OCI-M2 (cell line): ENCODE results near the gene MRPL9.

Experiments
- DNase-seq: peaks from one replicate; lab custom pipeline; 2025; ENCODE audit not compliant: unreplicated experiment; lab: John Stamatoyannopoulos, UW

The MRPL9 gene

GRCh38 chr1:151762941-151763921 lies at the start of gene MRPL9:
Gene MRPL9 (minus strand): TSS chr1:151763496. CDS start chr1:151763479, 17 bp downstream.
- DNase-seq = peak; percentile 18

GRCh38 chr1:151811181-151811580 lies 47.9 kb upstream of the MRPL9 start:
- no peak for DNase-seq

- no peak for DNase-seq
Measured at GRCh38 chr1:151809985-151810556, 46.8 kb upstream of the MRPL9 start.

- no peak for DNase-seq
Measured at GRCh38 chr1:151809290-151809984, 46.1 kb upstream of the MRPL9 start.

DNA sequence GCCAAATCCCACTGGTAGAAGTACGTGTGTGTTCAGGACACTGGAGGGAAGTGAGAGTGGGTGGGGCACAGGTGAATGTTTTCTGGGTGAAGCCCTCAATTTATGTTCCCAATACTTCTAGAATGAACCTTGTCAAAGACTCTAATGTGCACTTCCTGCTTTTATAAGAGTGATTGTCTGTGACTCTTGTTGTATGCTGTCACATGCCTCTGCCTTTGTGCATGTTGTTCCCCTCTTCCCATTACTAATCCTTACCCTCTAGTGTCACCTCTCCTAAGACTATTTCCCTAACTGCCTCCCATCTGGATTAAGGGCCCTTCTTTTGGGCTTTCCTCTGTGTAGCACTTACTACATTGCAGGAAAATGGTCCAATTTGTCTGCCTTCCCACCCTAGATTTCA lies 44.5 kb upstream of the MRPL9 start:
- DNase-seq = no peak

DNA sequence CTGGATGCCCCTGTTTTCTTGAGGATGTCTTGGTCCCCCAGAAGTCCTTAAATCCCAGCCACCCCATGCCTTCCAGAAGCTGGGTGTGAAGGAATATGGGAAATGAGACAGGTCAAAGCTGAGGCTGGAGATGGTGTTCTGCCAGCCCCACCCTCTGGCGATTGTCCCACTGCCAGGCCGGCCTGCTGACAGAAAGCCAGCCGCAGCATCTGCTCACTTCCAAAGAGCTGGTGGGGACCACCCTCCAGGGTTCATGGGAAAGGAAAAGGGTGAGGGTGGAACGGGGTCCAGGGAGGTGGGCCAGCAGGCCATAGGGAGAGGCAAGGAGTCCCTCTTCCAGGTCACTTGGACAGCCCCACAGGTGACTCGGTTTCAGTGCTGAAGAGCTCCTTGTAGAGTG lies 43.8 kb upstream of the MRPL9 start:
- no peak for DNase-seq

GRCh38 chr1:151806170-151806569 lies 42.9 kb upstream of the MRPL9 start:
- no peak for DNase-seq

DNA sequence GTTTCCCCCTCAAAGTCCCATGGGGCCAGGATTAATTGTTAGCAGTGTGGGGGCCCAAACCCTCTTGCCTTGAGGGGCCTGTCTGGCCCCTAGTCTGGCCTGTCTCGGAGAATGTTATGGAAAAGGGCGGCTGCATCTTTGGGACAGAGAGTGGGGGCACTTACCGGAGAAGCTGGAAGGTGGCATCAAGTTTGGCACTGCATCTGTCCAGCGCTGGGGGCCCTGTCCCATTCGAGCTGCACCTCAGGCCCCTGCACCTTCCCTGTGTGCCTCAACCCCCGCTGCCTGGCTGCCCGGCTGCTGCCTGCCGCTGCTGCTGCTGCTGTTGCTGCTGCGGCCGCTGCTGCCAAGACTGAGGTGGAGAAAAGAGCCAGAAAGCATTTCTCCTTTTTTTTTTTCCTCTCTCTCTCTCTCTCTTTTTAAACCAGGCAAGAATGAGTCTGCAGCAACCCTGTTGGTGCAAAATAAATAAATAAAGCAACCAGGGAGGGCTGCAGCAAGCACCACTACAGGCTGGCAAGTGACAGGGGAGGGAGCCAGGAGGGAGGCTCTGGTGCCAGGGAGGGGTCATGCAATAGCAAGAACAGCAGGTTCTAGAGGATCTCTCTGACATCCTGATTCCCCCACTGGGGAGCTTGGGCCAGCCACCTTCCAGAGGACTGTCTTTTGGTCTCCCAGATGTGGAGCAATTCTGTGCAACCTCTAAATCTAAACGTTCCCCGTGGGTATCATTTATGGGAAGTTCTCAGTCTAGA lies 41.9 kb upstream of the MRPL9 start, which contains the start of gene LINGO4:
TSS of gene LINGO4 (minus strand) at position 354 of the 755 bp plus-strand sequence. CDS start 2,715 bp downstream, outside the sequence.
- no peak for DNase-seq

DNA sequence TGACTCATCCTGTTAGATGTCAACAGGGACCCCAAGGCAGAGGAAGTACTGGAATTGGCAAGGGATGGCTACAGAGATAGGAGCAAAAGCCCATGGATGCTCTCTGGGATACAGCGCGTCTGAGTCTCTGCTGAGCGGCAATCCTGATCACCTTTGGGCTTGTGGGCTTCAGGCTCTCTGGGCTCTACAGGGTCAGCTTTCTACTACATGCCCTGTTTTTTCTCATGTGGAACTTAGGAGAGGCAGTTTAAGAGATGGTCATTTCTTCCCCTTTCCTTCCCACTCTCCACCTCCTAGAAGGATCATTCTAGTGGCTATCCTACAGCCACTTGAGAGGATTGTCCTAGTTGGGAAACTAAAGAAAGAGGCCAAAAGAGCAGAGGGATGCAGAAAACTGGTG lies 40.6 kb upstream of the MRPL9 start:
- DNase-seq = no peak

GRCh38 chr1:151803164-151803563 lies 39.9 kb upstream of the MRPL9 start:
- no peak for DNase-seq

DNA sequence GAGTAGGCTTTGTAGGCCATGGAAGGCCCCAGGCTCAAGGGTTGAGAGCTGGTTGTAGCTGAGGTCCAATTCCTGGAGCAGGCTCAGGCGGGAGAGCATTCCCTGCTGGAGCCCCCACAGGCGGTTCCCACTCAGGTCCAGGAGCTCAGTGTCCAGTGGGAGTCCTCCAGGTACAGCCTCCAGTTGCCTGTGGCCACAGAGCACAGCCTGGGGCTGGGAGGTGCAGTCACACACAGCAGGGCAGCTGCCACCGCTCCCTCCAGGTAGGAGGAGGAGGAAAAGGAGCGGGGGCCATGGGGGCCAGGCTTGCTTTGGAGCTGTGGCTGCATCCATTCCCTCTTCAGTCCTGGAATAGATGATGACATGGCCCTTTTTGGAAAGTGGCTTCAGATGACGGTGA lies 39.1 kb upstream of the MRPL9 start:
- DNase-seq = no peak

DNA sequence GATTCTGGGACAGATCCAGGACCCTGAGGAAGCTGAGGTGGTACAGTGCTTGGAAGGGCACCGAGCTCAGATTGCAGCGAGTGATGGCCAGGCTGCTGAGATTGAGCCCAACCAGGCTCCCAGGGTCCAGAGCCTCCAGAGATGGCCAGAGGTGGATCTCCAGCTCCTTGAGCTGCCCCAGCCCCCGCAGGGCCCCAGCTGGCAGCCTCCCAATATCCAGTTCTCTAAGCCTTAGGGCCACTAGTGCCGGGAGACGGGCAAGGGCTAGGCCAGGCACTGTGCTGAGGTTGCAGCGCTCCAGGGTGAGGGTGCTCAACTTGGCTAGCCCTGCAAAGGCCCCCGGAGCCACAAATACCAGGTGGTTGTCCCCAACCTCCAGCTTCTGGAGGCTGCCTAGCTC lies 38.5 kb upstream of the MRPL9 start:
- no peak for DNase-seq

- DNase-seq = no peak
Measured at GRCh38 chr1:151801310-151801820, 38.1 kb upstream of the MRPL9 start.

GRCh38 chr1:151800830-151801229 lies 37.5 kb upstream of the MRPL9 start:
- no peak for DNase-seq

DNA sequence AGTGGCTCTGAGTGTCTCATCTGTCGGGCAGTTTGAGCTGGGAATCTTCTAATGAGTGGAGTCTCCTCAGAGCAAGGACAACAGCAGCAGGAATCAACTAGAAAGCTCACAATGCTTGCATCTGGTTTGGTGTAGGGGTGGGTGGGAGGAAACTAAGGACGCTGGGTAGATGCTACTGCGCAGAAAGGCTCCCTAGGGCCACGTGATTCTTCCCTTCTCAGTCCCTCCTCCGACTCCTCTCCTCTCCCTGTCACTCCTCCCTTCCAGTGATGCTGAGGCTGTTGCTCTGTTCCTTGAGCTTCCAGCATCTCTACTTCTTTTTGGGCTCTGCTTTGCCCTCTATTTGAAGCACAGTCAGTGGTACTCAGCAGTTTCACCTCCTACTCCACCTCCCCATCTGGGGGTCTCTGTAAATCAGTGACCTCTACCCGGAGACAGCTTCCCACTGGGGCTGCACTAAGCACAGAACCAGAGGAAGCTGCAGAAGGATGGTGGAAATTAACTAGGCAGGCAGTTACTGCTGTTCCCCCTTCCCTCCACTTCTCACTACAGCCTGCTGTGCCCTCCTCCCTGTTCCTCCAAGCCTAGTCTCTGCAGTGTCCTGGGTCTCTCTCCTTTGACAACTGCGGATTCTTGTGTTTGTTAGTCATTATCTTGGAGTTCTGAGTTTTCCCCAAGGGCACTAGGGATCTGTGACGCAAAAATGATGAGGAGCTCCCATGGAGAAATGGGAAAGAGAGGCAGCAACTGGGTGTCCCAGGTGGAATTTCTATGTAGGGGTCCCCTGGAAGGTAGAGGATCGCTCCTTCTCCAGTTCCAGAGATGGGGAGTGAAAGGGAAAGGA lies 36.1 kb upstream of the MRPL9 start:
- DNase-seq = no peak

DNA sequence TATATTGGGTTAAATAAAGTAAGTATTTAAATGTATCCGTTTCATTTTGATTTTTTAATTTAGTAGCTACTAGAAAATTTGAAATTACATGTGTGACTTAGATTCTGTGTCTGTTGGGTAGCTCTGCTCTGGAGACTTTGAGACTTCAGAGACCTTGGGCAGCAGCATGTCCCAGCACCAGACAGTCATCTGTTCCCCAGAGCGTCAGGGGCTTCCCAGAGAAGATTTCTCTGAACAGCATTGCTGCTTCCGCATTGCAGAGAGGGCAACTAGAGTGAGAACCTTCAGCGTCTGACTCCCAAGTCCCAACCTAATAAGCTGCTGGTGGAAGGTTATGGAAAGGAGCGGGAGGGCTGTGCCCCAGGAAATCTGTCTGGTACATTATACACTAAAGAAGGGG lies 35.3 kb upstream of the MRPL9 start:
- DNase-seq = no peak

GRCh38 chr1:151790940-151791651 lies 27.8 kb upstream of the MRPL9 start:
- no peak for DNase-seq

DNA sequence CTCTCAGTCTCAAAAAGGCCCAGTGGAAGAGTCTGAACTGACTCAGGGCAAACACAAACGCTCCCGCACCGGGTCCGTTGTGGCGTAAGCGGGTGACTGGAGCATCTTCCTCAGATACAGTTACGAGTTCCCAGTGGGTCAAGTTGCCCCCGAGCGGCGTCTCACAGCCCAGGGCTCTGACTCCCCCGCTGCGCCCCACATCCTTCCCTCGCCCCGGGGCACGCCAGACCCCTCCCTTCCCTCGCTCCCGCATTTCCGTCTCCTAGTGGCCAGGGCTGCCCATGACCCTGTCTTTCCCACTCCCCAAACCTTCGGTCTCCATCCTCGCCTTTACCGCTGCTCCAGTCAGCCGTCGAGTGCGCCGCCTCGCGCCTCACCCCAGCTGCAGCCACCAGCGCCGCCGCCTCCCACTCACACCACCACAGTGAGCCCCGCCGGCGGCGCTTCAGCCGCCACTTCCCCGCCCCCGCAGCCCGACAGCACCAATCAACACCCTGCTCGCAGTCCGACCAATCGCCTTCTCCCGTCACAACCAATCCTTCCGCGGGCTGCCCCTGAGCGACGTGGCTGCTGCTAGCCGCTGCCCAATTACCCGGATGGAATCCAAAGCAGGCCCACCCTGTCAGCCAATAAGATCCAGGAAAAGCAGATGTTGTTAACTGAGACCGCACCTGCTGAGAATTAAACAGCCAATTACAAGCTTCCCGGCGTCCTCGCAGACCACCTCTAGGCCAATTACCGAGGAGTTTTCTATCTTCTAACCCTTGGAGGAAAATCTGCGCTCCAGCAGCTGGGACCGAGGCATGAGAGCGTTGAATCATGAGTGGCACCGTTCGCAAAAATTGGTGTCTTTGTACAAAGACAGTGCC lies 27.0 kb upstream of the MRPL9 start, which contains the start of gene TDRKH:
TSS of gene TDRKH (minus strand) at position 430 of the 869 bp plus-strand sequence. CDS start 7,478 bp downstream, outside the sequence.
- peak; percentile 88 for DNase-seq
